CD4-positive, alpha-beta memory T cell (primary cell): Measurements from ENCODE around the gene MILR1. TPM values are rescaled to one million over a fixed set of nuclear protein-coding genes. Genes with fewer than 3 reads are reported as not detected.
"Not testable (repeated sequence)": the region's sequence is repeated elsewhere in the genome, so short reads cannot be mapped to it uniquely, and the experiment has no call there.

Experiments used
- CTCF ChIA-PET: fragments of 350-600 bp; sonication (Branson Sonifier 250); formaldehyde crosslinking; loops from one replicate; lab custom pipeline; 2021; ENCODE audit warnings: inconsistent platforms; ENCODE audit not compliant: partially characterized antibody; lab: Charles Lee
- POLR2A ChIA-PET: fragments of 350-600 bp; sonication (Branson Sonifier 250); formaldehyde crosslinking; loops from one replicate; lab custom pipeline; 2021; ENCODE audit not compliant: partially characterized antibody; lab: Charles Lee
- DNase-seq, 5 donors: peaks; one replicate each; pipeline versions ENCODE4 v3.0.0 to v3.0.0-alpha.2; 2020 to 2022; ENCODE audit warnings: mixed read lengths in 1 of 5
- H3K27ac ChIP-seq: one replicate; pipeline ENCODE4 v1.7.0; 2013; ENCODE audit warnings: low read depth, low read length
- H3K27me3 ChIP-seq: 2 replicates; pipeline ENCODE4 v1.7.0; 2013; ENCODE audit warnings: mild to moderate bottlenecking, low read length, moderate library complexity; ENCODE audit not compliant: insufficient read depth
- H3K36me3 ChIP-seq: 2 replicates; pipeline ENCODE4 v1.7.0; 2013; ENCODE audit warnings: mild to moderate bottlenecking, low read length, moderate library complexity; ENCODE audit not compliant: insufficient read depth
- H3K4me1 ChIP-seq: 2 replicates; pipeline ENCODE4 v1.7.0; 2013; ENCODE audit warnings: mild to moderate bottlenecking, low read length, moderate library complexity; ENCODE audit not compliant: insufficient read depth
- H3K4me3 ChIP-seq, 2 donors: one replicate each; pipeline ENCODE4 v1.7.0; 2013; ENCODE audit warnings: low read length in 2 of 2, mild to moderate bottlenecking in 1 of 2
- H3K9me3 ChIP-seq, 2 donors: one replicate each; pipeline ENCODE4 v1.7.0; 2013; ENCODE audit warnings: low read length in 2 of 2, control low read depth in 1 of 2; ENCODE audit not compliant: control insufficient read depth in 1 of 2
- H3K27ac Mint-ChIP-seq, 7 donors: one replicate each; pipeline ENCODE4 v1.8.0; 2020 to 2021; ENCODE audit warnings: mixed read lengths in 7 of 7, mild to moderate bottlenecking in 6 of 7, inconsistent platforms in 3 of 7, moderate library complexity in 3 of 7
- H3K27me3 Mint-ChIP-seq, 2 donors: one replicate each; pipeline ENCODE4 v1.8.0; 2020 to 2021; ENCODE audit warnings: mixed read lengths in 2 of 2
- H3K36me3 Mint-ChIP-seq, 2 donors: one replicate each; pipeline ENCODE4 v1.8.0; 2020 to 2021; ENCODE audit warnings: mixed read lengths in 2 of 2, inconsistent platforms in 1 of 2, mild to moderate bottlenecking in 1 of 2
- H3K4me1 Mint-ChIP-seq, 4 donors: one replicate each; pipeline ENCODE4 v1.8.0; 2020 to 2021; ENCODE audit warnings: mixed read lengths in 4 of 4, mild to moderate bottlenecking in 1 of 4
- H3K4me3 Mint-ChIP-seq, 8 donors: one replicate each; pipeline ENCODE4 v1.8.0; 2020 to 2021; ENCODE audit warnings: mixed read lengths in 8 of 8, mild to moderate bottlenecking in 7 of 8, moderate library complexity in 6 of 8, inconsistent platforms in 3 of 8
- H3K9me3 Mint-ChIP-seq, 8 donors: one replicate each; pipeline ENCODE4 v1.8.0; 2020 to 2021; ENCODE audit warnings: mixed read lengths in 8 of 8, mild to moderate bottlenecking in 5 of 8, inconsistent platforms in 3 of 8, moderate library complexity in 1 of 8
- intact Hi-C: fragments of 100-400 bp; cut with micrococcal nuclease; formaldehyde crosslinking; loops from one replicate; pipeline ENCODE4 v1.15.1; 2023
- polyA plus RNA-seq, 2 donors: library from polyadenylated mRNA; unstranded; fragments of 300-500 nt; fragmentation: Illumina TruSeq; gene quantifications; one replicate each; pipeline ENCODE4 v1.2.3, GENCODE V29; 2021
- total RNA-seq, 2 experiments: library from RNA; stranded (reverse); gene quantifications; one replicate each; pipeline ENCODE4 v1.2.3, GENCODE V29; 2021

Gene MILR1
- total and polyA plus RNA-seq, 4 experiments from 2014 or later, result 0.55 to 0.90 TPM; not detected in 2

GRCh38 chr17:64457156-64457555, 8.2 kb downstream of the MILR1 start:
- H3K27ac Mint-ChIP-seq, result no peak overlapping the region
- no peak overlapping the region for H3K4me3 Mint-ChIP-seq
- H3K27ac ChIP-seq, result no peak overlapping the region
- no peak overlapping the region for H3K4me3 ChIP-seq
- ChIA-PET CTCF (interaction anchor here (4.3 kb wide), 1 partner anchor 37 kb away, joined by 25 read pairs; no protein-coding TSS in a partner anchor), POLR2A (interaction anchor here (1.2 to 5.8 kb wide), 7 partner anchors 15 to 683 kb away, joined by 3 to 45 read pairs (median 6); partner anchors contain the start of genes CEP95, DDX42, DDX5 and POLG2)
- H3K9me3 Mint-ChIP-seq, result no peaks in the 10 kb centered on the region
- intact Hi-C loops, result no loop called here
- H3K4me1 ChIP-seq, result peaks cover 17% of the 10 kb centered on the region
- H3K27me3 ChIP-seq, result no peaks in the 10 kb centered on the region
- H3K9me3 ChIP-seq, result no peaks in the 10 kb centered on the region
- H3K27me3 Mint-ChIP-seq, result no peaks in the 10 kb centered on the region
- DNase-seq, result no peak
- H3K36me3 Mint-ChIP-seq, result no peaks in the 10 kb centered on the region
- H3K4me1 Mint-ChIP-seq, result peaks cover 8 to 23% (median 17%) of the 10 kb centered on the region in 4 donors
- H3K36me3 ChIP-seq, result no peaks in the 10 kb centered on the region

DNA sequence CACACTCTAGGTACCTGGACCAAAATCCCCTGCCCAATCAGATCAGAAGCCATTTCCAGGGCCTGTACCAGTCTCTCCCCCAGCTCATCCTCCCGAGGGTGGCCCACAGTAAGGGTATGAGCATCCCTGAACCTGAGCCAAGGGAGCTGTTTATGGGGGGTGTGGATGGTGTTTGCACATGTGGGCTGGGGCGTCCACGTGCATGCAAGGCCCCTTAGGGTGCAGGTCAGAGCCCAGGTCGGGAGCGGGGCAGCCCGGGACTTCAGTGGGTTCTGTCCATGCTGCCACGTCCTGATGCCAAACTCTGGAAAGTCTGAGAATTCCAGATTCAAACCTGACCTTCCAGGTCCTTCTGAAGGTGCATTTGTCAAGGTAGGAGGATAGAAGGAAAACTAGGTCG, 9.8 kb downstream of the MILR1 start:
- H3K36me3 ChIP-seq, result no peaks in the 10 kb centered on the region
- Mint-ChIP-seq H3K9me3 (no peaks in the 10 kb centered on the region), H3K27ac (no peak overlapping the region), H3K36me3 (no peaks in the 10 kb centered on the region), H3K4me1 (peaks cover 8 to 23% (median 17%) of the 10 kb centered on the region in 4 donors), H3K27me3 (no peaks in the 10 kb centered on the region), H3K4me3 (no peak overlapping the region)
- H3K4me1 ChIP-seq, result peaks cover 17% of the 10 kb centered on the region
- no peaks in the 10 kb centered on the region for H3K27me3 ChIP-seq
- no peak overlapping the region for H3K27ac ChIP-seq
- ChIA-PET CTCF (interaction anchor here (1.0 kb wide), 1 partner anchor 39 kb away, joined by 3 read pairs; no protein-coding TSS in a partner anchor), POLR2A (no interaction called here)
- intact Hi-C loops, result no loop called here
- no peak for DNase-seq
- no peaks in the 10 kb centered on the region for H3K9me3 ChIP-seq
- no peak overlapping the region for H3K4me3 ChIP-seq

- intact Hi-C loops, result no loop called here
- no peaks in the 10 kb centered on the region for H3K27me3 ChIP-seq
- Mint-ChIP-seq H3K27me3 (no peaks in the 10 kb centered on the region), H3K4me3 (no peak overlapping the region), H3K27ac (no peak overlapping the region), H3K9me3 (no peaks in the 10 kb centered on the region), H3K36me3 (no peaks in the 10 kb centered on the region), H3K4me1 (peaks cover 8 to 23% (median 17%) of the 10 kb centered on the region in 4 donors)
- peaks cover 17% of the 10 kb centered on the region for H3K4me1 ChIP-seq
- POLR2A ChIA-PET, result no interaction called here
- no peaks in the 10 kb centered on the region for H3K9me3 ChIP-seq
- H3K27ac ChIP-seq, result no peak overlapping the region
- no peak overlapping the region for H3K4me3 ChIP-seq
- no peak for DNase-seq
- CTCF ChIA-PET, result no interaction called here
- H3K36me3 ChIP-seq, result no peaks in the 10 kb centered on the region
Observed at GRCh38 chr17:64459284-64459747, 10.4 kb downstream of the MILR1 start.

- intact Hi-C loops, H3K36me3 ChIP-seq, H3K27me3 ChIP-seq, H3K27ac ChIP-seq, H3K9me3 ChIP-seq, H3K4me3 ChIP-seq, H3K9me3 Mint-ChIP-seq, CTCF ChIA-PET, H3K36me3 Mint-ChIP-seq, DNase-seq, POLR2A ChIA-PET, H3K27me3 Mint-ChIP-seq, H3K27ac Mint-ChIP-seq, H3K4me3 Mint-ChIP-seq: not testable (repeated sequence)
- peaks cover 8 to 22% (median 16%) of the 10 kb centered on the region in 4 donors for H3K4me1 Mint-ChIP-seq
- peaks cover 17% of the 10 kb centered on the region for H3K4me1 ChIP-seq
Observed at GRCh38 chr17:64459818-64460217, 10.9 kb downstream of the MILR1 start.

DNA sequence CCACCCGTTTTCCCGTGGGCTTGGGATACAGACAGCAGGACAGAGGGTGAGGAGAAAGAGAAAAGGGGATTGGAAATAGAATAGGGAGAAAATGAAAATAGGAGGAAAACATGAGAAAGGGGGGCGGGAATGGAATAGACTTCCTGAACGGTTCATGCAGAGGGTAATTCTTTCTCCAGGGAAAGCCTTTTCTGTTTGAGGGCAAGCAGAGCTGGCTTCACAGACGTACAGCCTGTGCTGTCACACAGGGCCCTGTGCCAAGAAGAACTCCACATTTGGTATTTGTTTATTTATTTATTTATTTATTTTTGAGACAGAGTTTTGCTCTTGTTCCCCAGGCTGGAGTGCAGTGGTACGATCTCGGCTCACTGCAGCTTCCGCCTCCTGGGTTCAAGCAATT, 12.0 kb downstream of the MILR1 start:
- ChIA-PET POLR2A (no interaction called here), CTCF (no interaction called here)
- intact Hi-C loops, result no loop called here
- H3K4me3 Mint-ChIP-seq, result no peak overlapping the region
- H3K4me1 ChIP-seq, result peaks cover 13% of the 10 kb centered on the region
- no peak overlapping the region for H3K4me3 ChIP-seq
- H3K27me3 Mint-ChIP-seq, result peaks cover 0 to 3% of the 10 kb centered on the region in 2 donors
- H3K36me3 ChIP-seq, result no peaks in the 10 kb centered on the region
- no peak overlapping the region for H3K27ac ChIP-seq
- no peak for DNase-seq
- H3K9me3 ChIP-seq, result no peaks in the 10 kb centered on the region
- no peaks in the 10 kb centered on the region for H3K9me3 Mint-ChIP-seq
- H3K27me3 ChIP-seq, result no peaks in the 10 kb centered on the region
- H3K4me1 Mint-ChIP-seq, result peaks cover 7 to 19% (median 11%) of the 10 kb centered on the region in 4 donors
- H3K27ac Mint-ChIP-seq, result no peak overlapping the region
- H3K36me3 Mint-ChIP-seq, result no peaks in the 10 kb centered on the region

DNA sequence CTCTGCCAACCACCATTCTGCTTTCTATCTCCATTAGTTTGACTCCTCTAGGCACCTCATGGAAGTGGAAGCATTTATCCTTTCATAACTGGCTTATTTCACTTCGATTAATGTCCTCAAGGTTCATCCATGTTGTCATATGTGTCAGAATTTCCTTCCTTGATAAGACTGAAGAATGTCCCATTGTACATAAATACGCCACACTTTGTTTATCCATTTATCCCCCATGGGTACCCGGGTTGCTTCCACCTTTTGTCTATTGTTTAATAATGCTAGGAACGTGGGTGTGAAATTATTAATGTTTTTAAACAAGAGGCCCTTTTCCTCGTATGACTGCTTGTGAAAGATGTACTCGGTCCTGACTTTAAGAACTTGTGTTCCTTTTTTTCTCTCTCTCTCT, 12.9 kb downstream of the MILR1 start:
- H3K27me3 ChIP-seq, result peaks cover 4% of the 10 kb centered on the region
- no peak overlapping the region for H3K4me3 ChIP-seq
- H3K9me3 ChIP-seq, result no peaks in the 10 kb centered on the region
- no peak overlapping the region for H3K27ac ChIP-seq
- peaks cover 6% of the 10 kb centered on the region for H3K4me1 ChIP-seq
- no peak overlapping the region for H3K4me3 Mint-ChIP-seq
- intact Hi-C loops, result no loop called here
- H3K36me3 ChIP-seq, result no peaks in the 10 kb centered on the region
- no peak for DNase-seq
- H3K4me1 Mint-ChIP-seq, result peaks cover 3 to 13% (median 6%) of the 10 kb centered on the region in 4 donors
- no peaks in the 10 kb centered on the region for H3K9me3 Mint-ChIP-seq
- H3K27ac Mint-ChIP-seq, result no peak overlapping the region
- H3K36me3 Mint-ChIP-seq, result no peaks in the 10 kb centered on the region
- H3K27me3 Mint-ChIP-seq, result peaks cover 0 to 3% of the 10 kb centered on the region in 2 donors
- CTCF ChIA-PET, result no interaction called here
- POLR2A ChIA-PET, result no interaction called here

- ChIA-PET POLR2A (no interaction called here), CTCF (no interaction called here)
- Mint-ChIP-seq H3K4me1 (no peaks in the 10 kb centered on the region), H3K27ac (no peak overlapping the region), H3K27me3 (peaks cover 2 to 3% of the 10 kb centered on the region in 2 donors), H3K9me3 (no peaks in the 10 kb centered on the region), H3K36me3 (no peaks in the 10 kb centered on the region), H3K4me3 (no peak overlapping the region)
- H3K36me3 ChIP-seq, result no peaks in the 10 kb centered on the region
- intact Hi-C loops, result no loop called here
- no peak for DNase-seq
- no peaks in the 10 kb centered on the region for H3K9me3 ChIP-seq
- H3K27me3 ChIP-seq, result peaks cover 4% of the 10 kb centered on the region
- no peak overlapping the region for H3K4me3 ChIP-seq
- no peak overlapping the region for H3K27ac ChIP-seq
- H3K4me1 ChIP-seq, result no peaks in the 10 kb centered on the region
Observed at GRCh38 chr17:64466019-64466735, 17.3 kb downstream of the MILR1 start.
